NCI-H345 treated with DMSO at 0.1 percent for 48 hours (cell line): Measurements from ENCODE around the gene TMEM170A.
A peak's percentile ranks its signal among the peaks of the same experiment; 100 is the strongest.
"Not testable (repeated sequence)": the region's sequence is repeated elsewhere in the genome, so short reads cannot be mapped to it uniquely, and the experiment has no call there.

ENCODE experiments used
- DNase-seq: peaks from one replicate; lab custom pipeline; 2025; ENCODE audit not compliant: unreplicated experiment; lab: John Stamatoyannopoulos, UW

The TMEM170A gene

DNA sequence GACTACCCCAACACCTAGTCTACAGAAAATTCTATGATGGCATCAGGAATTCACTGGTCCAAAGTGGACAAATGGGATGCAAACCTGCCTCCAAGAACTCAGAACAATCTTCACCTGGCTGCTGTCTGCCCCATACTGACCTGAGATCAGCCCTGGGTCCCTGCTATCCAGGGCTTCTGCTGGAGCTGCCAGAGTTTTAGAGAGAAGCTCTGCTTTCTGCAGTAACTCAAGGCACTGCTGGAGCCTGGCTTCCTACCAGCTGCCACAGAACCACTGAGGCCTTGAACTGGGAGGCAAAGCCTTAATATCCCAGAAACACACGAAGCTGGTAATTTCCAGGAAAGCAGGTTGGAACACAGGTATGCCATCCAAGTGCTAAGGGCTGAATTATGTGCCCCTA lies 7.5 kb downstream of the TMEM170A start:
- no peak for DNase-seq

GRCh38 chr16:75456486-75456885 lies 8.0 kb downstream of the TMEM170A start:
- DNase-seq, result not testable (repeated sequence)

- DNase-seq, result no peak
These were observed 8.8 kb downstream of the TMEM170A start for GRCh38 chr16:75455677-75456076.

DNA sequence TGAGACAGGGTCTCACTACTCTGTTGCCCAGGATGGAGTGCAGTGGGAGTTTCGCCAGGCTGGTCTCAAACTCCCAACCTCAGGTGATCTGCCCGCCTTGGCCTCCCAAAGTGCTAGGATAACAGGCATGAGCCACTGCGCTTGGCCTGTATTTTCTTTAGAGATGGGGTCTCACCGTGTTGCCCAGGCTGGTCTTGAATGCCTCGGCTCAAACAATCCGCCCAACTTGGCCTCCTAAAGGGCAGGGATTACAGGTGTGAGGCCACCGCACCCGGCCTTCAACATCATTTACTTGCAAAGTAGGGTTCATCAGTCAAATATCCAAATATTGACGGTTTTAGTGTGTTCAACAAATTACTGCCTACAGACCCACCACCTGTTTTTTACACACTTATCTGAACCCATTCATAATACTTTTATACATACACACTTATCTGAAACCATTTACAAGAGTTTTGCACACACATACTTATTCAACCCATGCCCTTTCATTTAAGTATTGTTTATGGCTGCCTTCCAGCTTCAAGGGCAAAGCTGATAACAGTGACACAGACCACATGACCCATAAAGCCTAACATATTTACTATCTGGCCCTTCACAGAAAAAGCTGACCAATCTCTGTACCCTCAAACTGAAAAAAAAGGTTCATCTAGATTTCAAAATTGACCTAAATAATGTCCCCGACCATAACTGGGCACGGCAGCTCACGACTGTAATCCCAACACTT lies 11.9 kb downstream of the TMEM170A start:
- DNase-seq, result no peak

DNA sequence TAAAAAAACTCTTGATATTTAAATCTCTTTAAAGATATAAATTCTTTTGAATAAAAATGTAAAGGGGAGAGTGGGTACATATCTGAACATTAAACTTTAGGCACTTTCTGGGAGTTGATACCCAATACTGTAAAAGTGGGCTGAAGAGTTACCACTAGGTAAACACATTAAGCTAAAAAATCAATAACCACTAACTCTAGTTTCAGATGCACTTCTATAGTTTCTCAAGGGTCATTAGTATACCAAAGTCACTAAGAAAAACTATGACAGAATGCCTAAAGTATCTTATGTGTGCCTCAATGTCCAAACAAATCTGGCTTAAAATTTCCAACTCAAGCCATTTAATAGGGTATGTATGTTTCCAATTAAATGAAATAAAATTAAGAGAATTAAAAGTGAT lies 18.1 kb downstream of the TMEM170A start:
- no peak for DNase-seq

DNA sequence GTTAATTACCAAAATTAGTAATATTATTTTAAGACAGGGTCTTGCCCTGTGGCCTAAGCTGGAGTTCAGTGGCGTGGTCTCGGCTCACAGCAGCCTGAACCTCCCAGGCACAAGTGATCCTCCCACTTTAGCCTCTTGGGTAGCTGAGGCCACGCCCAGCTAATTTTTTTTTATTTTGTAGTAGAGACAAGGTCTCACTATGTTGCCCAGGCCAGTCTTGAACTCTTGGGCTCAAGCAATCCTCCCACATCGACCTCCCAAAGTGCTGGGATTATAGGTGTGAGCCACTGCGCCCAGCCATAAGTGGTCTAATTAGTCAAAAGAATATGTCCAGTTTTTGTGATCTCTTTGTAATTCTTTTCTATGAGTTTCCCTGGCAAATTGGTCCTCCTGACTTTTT lies 19.2 kb downstream of the TMEM170A start:
- no peak for DNase-seq

GRCh38 chr16:75443298-75443697 lies 21.2 kb downstream of the TMEM170A start:
- DNase-seq, result no peak

DNA sequence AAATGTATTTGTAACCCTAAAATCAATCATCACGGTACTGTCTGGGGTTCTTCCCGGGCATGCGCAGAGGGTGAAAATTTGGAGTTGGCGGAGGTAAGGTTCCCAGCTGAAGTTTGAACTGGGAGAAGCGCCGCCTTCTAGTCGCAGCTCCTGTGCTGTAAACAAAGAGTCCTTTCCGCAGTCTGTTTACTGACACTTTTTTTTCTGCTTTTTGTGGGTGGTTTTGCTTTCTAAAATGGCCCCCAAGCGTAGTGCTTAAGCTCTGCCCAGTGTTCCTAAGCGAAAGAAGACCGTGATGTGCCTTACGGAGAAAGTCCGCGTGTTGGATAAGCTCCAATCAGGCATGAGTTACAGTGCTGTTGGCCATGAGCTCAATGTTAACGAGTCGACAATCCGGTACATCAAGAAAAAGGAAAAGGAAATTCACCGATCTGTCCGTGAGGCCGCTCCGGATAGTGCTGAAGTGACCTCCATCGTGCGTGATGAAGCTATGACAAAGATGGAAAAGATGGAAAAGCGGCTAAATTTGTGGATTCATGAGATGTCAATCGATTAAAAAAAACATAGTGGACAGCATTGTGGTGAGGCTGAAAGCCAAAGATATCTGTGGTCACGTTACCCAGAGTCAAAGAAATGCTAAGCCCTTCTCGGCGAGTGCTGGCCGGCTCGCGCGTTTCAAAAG lies 30.6 kb downstream of the TMEM170A start:
- peak; percentile 65 for DNase-seq

- DNase-seq, result peak; percentile 86
These were observed 31.4 kb downstream of the TMEM170A start, which contains the start of gene CFDP1 for GRCh38 chr16:75432828-75433731. TSS of gene CFDP1 (minus strand) at chr16:75433503. CDS start at chr16:75433352, 151 bp downstream.

GRCh38 chr16:75429621-75430403 lies 34.7 kb downstream of the TMEM170A start:
- DNase-seq, result no peak

DNA sequence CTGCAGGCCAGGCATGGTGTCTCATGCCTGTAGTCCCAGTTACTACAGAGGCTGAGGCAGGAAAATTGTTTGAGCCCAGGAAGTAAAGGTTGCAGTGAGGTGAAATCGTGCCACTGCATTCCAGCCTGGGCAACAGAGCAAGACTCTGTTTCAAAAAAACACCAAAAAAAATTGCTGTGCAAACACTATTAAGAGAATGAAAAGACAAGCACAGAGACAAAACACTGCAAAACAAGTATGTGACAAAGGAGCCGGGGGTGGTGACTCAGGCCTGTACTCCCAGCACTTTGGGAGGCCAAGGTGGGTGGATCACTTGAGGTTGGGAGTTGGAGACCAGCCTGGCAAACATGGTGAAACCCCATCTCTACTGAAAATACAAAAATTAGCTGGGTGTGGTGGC lies 38.0 kb downstream of the TMEM170A start:
- DNase-seq, result not testable (repeated sequence)

DNA sequence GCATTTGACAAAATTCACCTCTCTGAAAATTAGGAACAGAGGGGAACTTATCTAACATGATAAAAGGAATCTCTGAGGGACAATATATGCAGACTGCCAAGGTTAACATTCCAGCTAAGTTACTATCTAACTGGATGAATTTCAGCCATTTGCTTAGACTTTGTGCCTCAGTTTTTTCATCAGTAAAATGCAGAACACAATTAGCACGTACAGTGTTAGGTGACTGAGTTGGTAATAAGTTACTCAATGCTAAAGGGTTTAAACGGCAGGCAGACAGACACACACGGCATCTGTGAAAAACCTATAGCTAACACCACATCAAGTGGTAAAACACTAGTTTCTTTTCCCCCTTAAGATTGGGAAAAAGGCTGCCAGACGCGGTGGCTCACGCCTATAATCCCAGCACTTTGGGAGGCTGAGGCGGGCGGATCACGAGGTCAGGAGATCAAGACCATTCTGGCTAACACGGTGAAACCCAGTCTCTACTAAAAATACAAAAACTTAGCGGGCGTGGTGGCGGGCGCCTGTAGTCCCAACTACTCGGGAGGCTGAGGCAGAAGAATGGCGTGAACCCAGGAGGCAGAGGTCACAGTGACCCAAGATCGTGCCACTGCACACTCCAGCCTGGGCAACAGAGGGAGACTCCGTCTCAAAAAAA lies 40.3 kb downstream of the TMEM170A start:
- not testable (repeated sequence) for DNase-seq

GRCh38 chr16:75423723-75424104 lies 40.8 kb downstream of the TMEM170A start:
- DNase-seq, result no peak

DNA sequence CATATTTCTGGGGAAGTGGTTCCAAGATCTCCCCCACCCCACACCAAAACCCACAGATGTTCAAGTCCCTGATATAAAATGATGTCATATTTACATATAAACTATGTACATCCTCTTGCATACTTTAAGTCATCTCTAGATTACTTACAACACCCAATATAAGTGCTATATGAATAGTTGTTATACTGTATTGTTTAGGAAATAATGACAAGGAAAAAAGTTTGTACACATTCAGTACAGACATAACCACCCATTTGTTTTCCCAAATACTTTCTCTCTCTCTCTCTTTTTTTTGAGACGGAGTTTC lies 42.7 kb downstream of the TMEM170A start:
- DNase-seq, result no peak

GRCh38 chr16:75420987-75421819 lies 43.3 kb downstream of the TMEM170A start:
- no peak for DNase-seq

GRCh38 chr16:75416904-75417565 lies 47.5 kb downstream of the TMEM170A start:
- DNase-seq, result no peak

DNA sequence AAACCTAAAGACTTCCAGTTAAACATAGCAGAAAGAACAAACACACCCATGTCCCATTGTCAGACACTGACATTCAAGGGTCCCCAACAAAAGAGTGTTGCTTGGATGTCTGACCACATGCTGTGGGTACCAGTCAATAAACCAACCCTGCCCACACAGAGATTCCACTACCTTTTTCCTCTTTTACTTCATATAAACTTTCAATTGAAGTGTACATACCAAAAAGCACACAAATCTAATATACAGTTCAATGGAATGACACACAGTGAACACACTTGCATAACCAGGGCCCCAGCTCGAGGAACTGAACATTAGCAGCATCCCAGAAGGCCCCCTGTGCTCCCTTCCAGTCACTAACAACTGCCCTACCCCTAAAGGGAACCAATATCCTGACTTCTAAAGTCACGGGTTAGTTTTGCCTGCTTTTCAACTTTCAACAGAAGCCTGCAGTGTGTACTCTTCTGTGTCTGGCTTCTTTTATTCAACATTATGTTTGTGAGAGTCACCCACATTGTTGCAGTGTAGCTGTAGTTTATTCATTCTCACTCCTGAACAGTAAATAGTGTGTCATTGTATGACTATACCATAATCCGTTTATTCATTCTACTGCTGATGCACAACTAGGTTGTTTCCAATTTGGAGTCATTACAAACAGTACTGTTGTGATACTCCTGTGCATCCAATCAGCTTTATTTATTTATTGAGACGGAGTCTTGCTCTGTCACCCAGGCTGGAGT lies 49.2 kb downstream of the TMEM170A start:
- no peak for DNase-seq

GRCh38 chr16:75413951-75414350 lies 50.5 kb downstream of the TMEM170A start:
- no peak for DNase-seq
